Measurements from ENCODE around the gene DNAAF5. TPM values are rescaled to one million over a fixed set of nuclear protein-coding genes. Genes with fewer than 3 reads are reported as not detected.

The DNAAF5 gene
- total and polyA plus RNA-seq, 12 donors: 10.4 to 30.0 (median 24.7) TPM

GRCh38 chr7:826230-826917 lies 99.9 kb downstream of the DNAAF5 start:
- intact Hi-C loops (cut with DNase I): loop anchor here in 1 of 10 donors (10.0 kb wide), 1 partner anchor 48 kb away; the partner anchor contains the start of gene GET4
- Histone ChIP-seq H3K36me3 (peaks cover 0 to 7% (median 0%) of the 10 kb centered on the region in 9 donors), H3K27ac (peak overlapping the region; percentile 13 to 97 (median 61)), H3K9me3 (no peaks in the 10 kb centered on the region), H3K4me3 (no peak overlapping the region), H3K27me3 (no peaks in the 10 kb centered on the region), H3K4me1 (peaks cover 41 to 100% (median 94%) of the 10 kb centered on the region in 9 donors)
- TF ChIP-seq CTCF (IDR thresholded peaks at IDR 0.05): no peak
- 50 to 54% methylated on average over 29 of the region's 29 CpGs for WGBS, 2 donors
- peak in 1 of 8 donors; percentile 18 for ATAC-seq
- no peak for DNase-seq

- H3K4me3 ChIP-seq: no peak overlapping the region
Measured at GRCh38 chr7:828793-829561, 102.5 kb downstream of the DNAAF5 start.

GRCh38 chr7:830069-830468 lies 103.6 kb downstream of the DNAAF5 start:
- Histone ChIP-seq H3K4me1 (peaks cover 38 to 100% (median 79%) of the 10 kb centered on the region in 9 donors), H3K27ac (peak overlapping the region; percentile 78 to 97 (median 92)), H3K27me3 (no peaks in the 10 kb centered on the region), H3K36me3 (peaks cover 0 to 22% (median 0%) of the 10 kb centered on the region in 9 donors), H3K9me3 (no peaks in the 10 kb centered on the region), H3K4me3 (no peak overlapping the region)
- intact Hi-C loops (cut with DNase I): loop anchor here in 5 of 10 donors (5.0 to 10.0 kb wide), 4 partner anchors 37 to 45 kb away; no protein-coding TSS in a partner anchor
- DNase-seq (no peak), ATAC-seq (peak in 4 of 8 donors; percentile 13 to 26 (median 22))
- no peak for TF ChIP-seq CTCF (IDR thresholded peaks at IDR 0.05)
- WGBS, 2 donors: 44 to 47% methylated on average over 12 of the region's 12 CpGs

More at GRCh38 chr7:828793-829561, 102.5 kb downstream of the DNAAF5 start:
- H3K27me3 ChIP-seq: no peaks in the 10 kb centered on the region
- no peaks in the 10 kb centered on the region for H3K9me3 ChIP-seq
- ATAC-seq (no peak), DNase-seq (no peak)
- peaks cover 0 to 13% (median 0%) of the 10 kb centered on the region in 9 donors for H3K36me3 ChIP-seq
- peak overlapping the region in 8 of 10 donors; percentile 11 to 97 (median 92) for H3K27ac ChIP-seq
- intact Hi-C loops (cut with DNase I): loop anchor here in 1 of 10 donors (10.0 kb wide), 1 partner anchor 46 kb away; the partner anchor contains the start of gene GET4
- TF ChIP-seq CTCF (IDR thresholded peaks at IDR 0.05): no peak
- peaks cover 36 to 100% (median 90%) of the 10 kb centered on the region in 9 donors for H3K4me1 ChIP-seq
- WGBS, 2 donors: 81 to 84% methylated on average over 14 of the region's 14 CpGs

GRCh38 chr7:831596-832166 lies 105.2 kb downstream of the DNAAF5 start:
- peaks cover 43 to 100% (median 76%) of the 10 kb centered on the region in 9 donors for H3K4me1 ChIP-seq

More at GRCh38 chr7:831596-832166, 105.2 kb downstream of the DNAAF5 start:
- ATAC-seq (peak; percentile 46 to 89 (median 80)), DNase-seq (no peak)
- TF ChIP-seq CTCF (IDR thresholded peaks at IDR 0.05): no peak
- Histone ChIP-seq H3K4me3 (peak overlapping the region in 9 of 10 donors; percentile 0 to 36 (median 31)), H3K27me3 (no peaks in the 10 kb centered on the region), H3K9me3 (no peaks in the 10 kb centered on the region), H3K36me3 (peaks cover 0 to 31% (median 0%) of the 10 kb centered on the region in 9 donors), H3K27ac (peak overlapping the region; percentile 78 to 97 (median 92))
- 10 to 11% methylated on average over 7 of the region's 7 CpGs for WGBS, 2 donors
- intact Hi-C loops (cut with DNase I): loop anchor here in 5 of 10 donors (5.0 to 10.0 kb wide), 4 partner anchors 36 to 47 kb away; no protein-coding TSS in a partner anchor

Measured in heart right ventricle (tissue), 16 donors.